DND-41 (cell line): ENCODE measurements around the gene RBL2.

ENCODE experiments used
- ATAC-seq: fragments of 200-7000 bp; cut with Tn5 transposase; 3 replicates; pipeline ENCODE4 v1.9.1; 2021; ENCODE audit warnings: low read depth; ENCODE audit not compliant: insufficient read depth
- DNase-seq: peaks from one replicate; pipeline ENCODE4 v3.0.0-alpha.2; 2020
- H2AFZ ChIP-seq: 2 replicates; pipeline ENCODE4 v1.6.0; 2012; ENCODE audit warnings: low read depth, low read length
- H3K27ac ChIP-seq: 2 replicates; pipeline ENCODE4 v1.5.1; 2012; ENCODE audit warnings: low read length, inconsistent platforms
- H3K27me3 ChIP-seq: fragments of 200-600 bp; sonication (generic); 2 replicates; pipeline ENCODE4 v1.6.0; 2012; ENCODE audit warnings: low read length, mild to moderate bottlenecking, inconsistent platforms; ENCODE audit not compliant: insufficient read depth, poor library complexity
- H3K36me3 ChIP-seq: 2 replicates; pipeline ENCODE4 v1.5.1; 2012; ENCODE audit warnings: low read length, inconsistent platforms; ENCODE audit not compliant: insufficient read depth
- H3K4me1 ChIP-seq: 2 replicates; pipeline ENCODE4 v1.5.1; 2012; ENCODE audit warnings: mild to moderate bottlenecking, low read length; ENCODE audit not compliant: insufficient read depth
- H3K4me2 ChIP-seq: 2 replicates; pipeline ENCODE4 v1.6.0; 2012; ENCODE audit warnings: mild to moderate bottlenecking, moderate library complexity, low read length, inconsistent platforms; ENCODE audit not compliant: insufficient read depth
- H3K4me3 ChIP-seq, 2 experiments: fragments of 200-600 bp in 1 of 2; shearing (Covaris generic) in 1 of 2; 2 replicates each; pipeline ENCODE4 v1.5.1; 2012 to 2016; ENCODE audit warnings: inconsistent platforms in 2 of 2, low read length in 2 of 2, mild to moderate bottlenecking in 2 of 2, low read depth in 1 of 2, moderate library complexity in 1 of 2
- H3K79me2 ChIP-seq: 2 replicates; pipeline ENCODE4 v1.6.0; 2012; ENCODE audit warnings: low read length, inconsistent platforms; ENCODE audit not compliant: insufficient read depth
- H3K9ac ChIP-seq: 2 replicates; pipeline ENCODE4 v1.6.0; 2012; ENCODE audit warnings: low read depth, mild to moderate bottlenecking, inconsistent platforms, low read length, moderate library complexity
- H3K9me3 ChIP-seq: 2 replicates; pipeline ENCODE4 v1.5.1; 2012; ENCODE audit warnings: low read length, moderate library complexity, mild to moderate bottlenecking, inconsistent platforms; ENCODE audit not compliant: insufficient read depth, severe bottlenecking
- H4K20me1 ChIP-seq: 2 replicates; pipeline ENCODE4 v1.6.0; 2012; ENCODE audit warnings: low read length; ENCODE audit not compliant: insufficient read depth
- EZH2 ChIP-seq: IDR thresholded peaks from 3 replicates; pipeline ENCODE4 v1.6.1; 2012; ENCODE audit warnings: borderline replicate concordance, low read depth, mild to moderate bottlenecking, moderate library complexity, low read length, inconsistent platforms; ENCODE audit not compliant: severe bottlenecking
- TF ChIP-seq, protein P1 (sequence below): IDR thresholded peaks from 2 replicates; pipeline ENCODE4 v1.5.1; 2012; ENCODE audit warnings: borderline replicate concordance, low read length, moderate library complexity, mild to moderate bottlenecking; ENCODE audit not compliant: poor library complexity, severe bottlenecking; ENCODE audit errors: extremely low read depth

The RBL2 gene

GRCh38 chr16:53449816-53450517 lies 15.7 kb downstream of the RBL2 start:
- Histone ChIP-seq H3K79me2 (no peaks in the 10 kb centered on the region), H3K9me3 (no peaks in the 10 kb centered on the region), H3K27ac (no peak overlapping the region), H3K27me3 (no peaks in the 10 kb centered on the region), H3K4me3 (no peak overlapping the region), H2AFZ (no peak overlapping the region), H3K4me2 (no peak overlapping the region), H3K4me1 (peaks cover 19% of the 10 kb centered on the region), H3K9ac (no peak overlapping the region), H3K36me3 (peaks cover 61% of the 10 kb centered on the region), H4K20me1 (peaks cover 19% of the 10 kb centered on the region)
- ATAC-seq = no peak
- no peak for TF ChIP-seq EZH2
- TF ChIP-seq, protein P1, sequence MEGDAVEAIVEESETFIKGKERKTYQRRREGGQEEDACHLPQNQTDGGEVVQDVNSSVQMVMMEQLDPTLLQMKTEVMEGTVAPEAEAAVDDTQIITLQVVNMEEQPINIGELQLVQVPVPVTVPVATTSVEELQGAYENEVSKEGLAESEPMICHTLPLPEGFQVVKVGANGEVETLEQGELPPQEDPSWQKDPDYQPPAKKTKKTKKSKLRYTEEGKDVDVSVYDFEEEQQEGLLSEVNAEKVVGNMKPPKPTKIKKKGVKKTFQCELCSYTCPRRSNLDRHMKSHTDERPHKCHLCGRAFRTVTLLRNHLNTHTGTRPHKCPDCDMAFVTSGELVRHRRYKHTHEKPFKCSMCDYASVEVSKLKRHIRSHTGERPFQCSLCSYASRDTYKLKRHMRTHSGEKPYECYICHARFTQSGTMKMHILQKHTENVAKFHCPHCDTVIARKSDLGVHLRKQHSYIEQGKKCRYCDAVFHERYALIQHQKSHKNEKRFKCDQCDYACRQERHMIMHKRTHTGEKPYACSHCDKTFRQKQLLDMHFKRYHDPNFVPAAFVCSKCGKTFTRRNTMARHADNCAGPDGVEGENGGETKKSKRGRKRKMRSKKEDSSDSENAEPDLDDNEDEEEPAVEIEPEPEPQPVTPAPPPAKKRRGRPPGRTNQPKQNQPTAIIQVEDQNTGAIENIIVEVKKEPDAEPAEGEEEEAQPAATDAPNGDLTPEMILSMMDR = no peak
- no peak for DNase-seq

DNA sequence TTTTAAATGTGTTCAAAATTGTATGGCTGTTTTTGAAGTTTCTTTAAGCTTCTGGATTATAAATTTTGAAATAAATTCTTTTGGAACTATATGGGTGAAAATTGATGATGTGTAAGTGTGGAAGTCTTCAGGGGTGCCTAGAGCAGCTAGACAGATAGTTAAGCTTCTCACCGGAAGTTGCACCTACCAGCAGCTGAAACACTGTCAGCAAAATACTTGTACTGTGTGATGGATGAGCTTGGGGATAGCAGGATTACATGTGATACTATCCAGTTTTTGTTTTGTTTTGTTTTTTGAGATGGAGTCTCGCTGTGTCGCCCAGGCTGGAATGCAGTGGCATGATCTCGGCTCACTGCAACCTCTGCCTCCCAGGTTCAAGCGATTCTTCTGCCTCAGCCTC lies 19.7 kb downstream of the RBL2 start:
- no peak overlapping the region for H3K4me2 ChIP-seq
- H4K20me1 ChIP-seq = peaks cover 37% of the 10 kb centered on the region
- H3K36me3 ChIP-seq = peaks cover 46% of the 10 kb centered on the region
- no peak overlapping the region for H3K27ac ChIP-seq
- H3K9me3 ChIP-seq = no peaks in the 10 kb centered on the region
- DNase-seq (no peak), ATAC-seq (no peak)
- H3K79me2 ChIP-seq = no peaks in the 10 kb centered on the region
- no peak overlapping the region for H3K9ac ChIP-seq
- H3K4me1 ChIP-seq = peaks cover 58% of the 10 kb centered on the region
- H3K4me3 ChIP-seq = no peak overlapping the region
- H3K27me3 ChIP-seq = no peaks in the 10 kb centered on the region
- no peak overlapping the region for H2AFZ ChIP-seq
- TF ChIP-seq EZH2 = no peak
- TF ChIP-seq, protein P1 = no peak

DNA sequence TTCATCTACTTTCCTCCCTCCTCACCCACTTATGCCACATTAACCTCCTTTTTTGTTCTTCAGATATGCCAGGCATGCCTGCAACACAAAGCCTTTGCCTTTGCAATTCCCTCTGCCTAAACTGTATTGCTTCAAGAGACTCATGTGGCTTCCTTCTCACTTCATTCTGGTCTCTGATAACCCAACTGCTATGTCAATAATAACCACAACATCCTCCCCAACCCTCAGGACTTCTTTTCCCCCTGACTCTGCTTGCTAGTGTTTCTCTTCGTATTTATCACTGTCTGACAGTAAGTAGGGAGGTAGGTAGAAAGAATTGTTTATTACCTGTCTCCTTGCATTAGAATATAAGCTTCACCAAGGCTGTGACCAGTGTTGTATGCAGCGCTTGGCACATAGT lies 22.4 kb downstream of the RBL2 start:
- peak; percentile 75 for DNase-seq
- peaks cover 62% of the 10 kb centered on the region for H3K36me3 ChIP-seq
- H3K4me1 ChIP-seq = peaks cover 50% of the 10 kb centered on the region
- ATAC-seq = peak; percentile 83
- H3K4me3 ChIP-seq = peak overlapping the region in 1 of 2 experiments; percentile 33; a peak in 2 of 4 replicates
- no peaks in the 10 kb centered on the region for H3K27me3 ChIP-seq
- peaks cover 34% of the 10 kb centered on the region for H4K20me1 ChIP-seq
- peak overlapping the region; percentile 31; the same call in 1 of the 2 replicates for H3K9ac ChIP-seq
- H3K4me2 ChIP-seq = peak overlapping the region; percentile 59
- H3K27ac ChIP-seq = peak overlapping the region; percentile 79
- no peak overlapping the region for H2AFZ ChIP-seq
- no peaks in the 10 kb centered on the region for H3K79me2 ChIP-seq
- TF ChIP-seq, protein P1 = no peak
- no peak for TF ChIP-seq EZH2
- H3K9me3 ChIP-seq = no peaks in the 10 kb centered on the region
